ENCODE measurements around the gene NEK8. TPM values are rescaled to one million over a fixed set of nuclear protein-coding genes. Genes with fewer than 3 reads are reported as not detected.
A peak's percentile ranks its signal among the peaks of the same experiment; 100 is the strongest.
"Not testable (repeated sequence)": the region's sequence is repeated elsewhere in the genome, so short reads cannot be mapped to it uniquely, and the experiment has no call there.

NEK8 gene
- total RNA-seq, 1 experiment from 2014 or later, result 3.4 TPM

DNA sequence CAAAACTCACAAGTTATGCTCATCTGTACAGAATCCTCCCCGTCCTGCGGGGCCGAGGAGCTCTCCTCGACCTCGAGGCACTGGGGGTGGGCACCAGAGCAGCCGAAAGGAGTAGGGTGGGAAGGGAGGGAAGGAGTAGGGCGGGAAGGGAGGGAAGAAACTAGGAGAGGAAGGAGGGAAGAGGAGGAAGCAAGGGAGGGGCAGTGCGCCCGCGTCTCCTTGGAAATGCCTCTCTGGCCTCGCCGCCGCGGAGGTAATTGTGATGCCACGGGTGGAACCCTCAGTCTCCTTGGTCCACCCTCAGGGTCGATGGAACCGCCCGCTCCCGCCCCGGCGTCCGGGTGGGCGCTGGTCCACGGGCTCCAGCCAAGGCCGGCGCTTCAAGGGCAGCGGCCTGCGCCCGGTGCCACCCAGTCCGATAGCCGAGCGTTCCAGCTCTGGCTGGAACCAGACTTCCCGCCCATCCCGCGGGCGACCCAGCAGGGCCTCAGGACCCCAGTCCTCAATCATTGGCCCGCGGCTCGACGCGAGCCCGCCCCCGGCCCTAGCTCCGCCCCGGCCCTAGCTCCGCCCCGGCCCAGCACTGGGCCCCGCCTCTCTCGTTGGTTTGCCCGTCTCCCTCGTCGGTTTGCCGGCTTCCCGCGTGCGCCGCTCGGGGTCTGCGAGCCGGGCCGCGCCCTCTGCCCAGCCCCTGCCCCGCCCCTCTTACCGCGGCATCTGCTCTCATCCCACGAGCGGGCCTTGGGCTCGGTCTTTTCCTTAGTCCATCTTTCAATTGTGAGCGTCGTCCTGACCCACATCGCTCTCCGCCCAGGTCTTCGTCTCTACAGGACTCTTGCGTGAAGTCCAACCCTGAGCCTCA, 17.5 kb upstream of the NEK8 start:
- DNase-seq (ENCODE audit: low read depth), result peak; percentile 89

DNA sequence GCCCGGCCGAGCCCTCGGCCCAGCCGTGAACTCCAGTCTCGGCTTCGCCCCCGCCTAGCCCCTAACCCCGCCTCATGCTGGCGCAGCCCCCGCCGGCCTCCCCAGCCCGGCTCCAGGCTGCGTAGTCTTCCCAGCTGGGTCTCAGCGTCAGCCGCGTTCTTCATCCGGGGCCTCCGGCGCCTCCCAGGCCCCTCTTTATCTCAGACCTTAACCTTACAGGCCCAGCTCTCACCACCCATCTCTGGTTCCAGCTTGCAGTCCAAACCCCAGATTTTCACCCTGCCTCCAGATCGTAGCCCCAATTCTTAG, 16.9 kb upstream of the NEK8 start, which contains the start of gene PROCA1:
Gene PROCA1 (minus strand): TSS at position 166 of the 309 bp plus-strand sequence. CDS start 228 bp downstream, outside the sequence.
- no peak for DNase-seq (ENCODE audit: low read depth)

DNA sequence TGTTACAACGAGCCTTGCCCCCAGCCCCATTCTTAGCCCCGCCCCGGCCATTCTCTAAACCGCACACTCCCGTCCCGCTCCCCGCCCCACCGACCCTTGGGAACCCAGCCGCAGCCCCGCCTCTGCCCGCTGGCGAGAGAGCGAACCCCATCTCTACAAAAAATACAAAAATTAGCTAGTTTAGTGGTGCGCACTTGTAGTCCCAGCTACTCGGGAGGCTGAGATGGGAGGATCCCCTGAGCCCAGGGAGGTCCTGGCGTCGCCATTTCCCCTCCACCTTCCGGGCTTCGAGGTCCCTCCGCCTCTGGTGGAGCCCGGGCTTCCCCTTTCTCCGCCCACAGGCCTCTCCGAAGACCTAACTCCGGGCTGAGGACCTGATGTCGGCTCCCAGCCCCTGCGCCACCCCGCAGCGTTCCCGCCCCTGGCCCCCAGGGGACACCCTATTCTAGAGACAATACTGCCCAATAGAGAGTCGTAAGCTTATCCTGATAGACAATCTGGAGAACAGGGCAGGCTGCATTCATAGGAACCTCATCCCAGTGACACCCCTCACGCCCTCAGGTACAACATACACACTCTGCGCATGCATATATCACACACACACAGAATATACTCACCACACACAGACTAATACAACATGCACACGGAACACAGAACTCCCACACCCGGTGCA, 16.4 kb upstream of the NEK8 start:
- DNase-seq (ENCODE audit: low read depth), result no peak

DNA sequence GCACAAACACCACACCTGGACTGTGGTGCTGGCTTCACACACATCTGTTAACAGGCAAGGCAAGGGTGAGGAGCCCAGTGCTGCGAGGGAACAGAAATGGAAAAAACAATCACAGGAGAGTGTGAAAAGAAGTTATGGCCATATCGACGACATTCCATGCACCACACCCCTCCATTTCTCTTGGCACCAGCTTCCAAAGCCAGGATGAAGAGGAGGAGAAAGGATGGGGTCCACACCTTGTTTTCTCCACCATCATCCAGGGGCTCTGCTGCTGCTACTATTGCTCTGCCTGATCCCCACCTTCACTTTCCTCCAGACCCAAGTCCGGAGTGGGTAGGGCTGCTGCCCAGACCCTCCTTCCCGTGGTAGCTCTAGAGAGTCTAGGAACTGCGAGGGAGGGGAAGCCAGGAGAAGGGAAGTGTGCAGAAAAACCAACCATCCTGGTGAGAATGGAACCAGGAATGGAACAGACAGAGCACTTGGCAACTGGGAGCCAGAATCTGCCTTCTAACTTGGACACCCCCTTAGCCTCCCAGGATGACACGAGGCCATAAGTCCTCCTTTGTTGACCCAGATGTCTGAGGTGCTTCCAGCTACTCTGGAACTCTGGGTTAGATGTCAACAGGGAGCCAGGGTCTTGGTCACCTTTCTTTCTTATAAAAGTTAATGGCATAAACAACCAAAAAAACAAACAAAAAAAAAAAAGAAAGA, 15.7 kb upstream of the NEK8 start:
- DNase-seq (ENCODE audit: low read depth), result no peak

DNA sequence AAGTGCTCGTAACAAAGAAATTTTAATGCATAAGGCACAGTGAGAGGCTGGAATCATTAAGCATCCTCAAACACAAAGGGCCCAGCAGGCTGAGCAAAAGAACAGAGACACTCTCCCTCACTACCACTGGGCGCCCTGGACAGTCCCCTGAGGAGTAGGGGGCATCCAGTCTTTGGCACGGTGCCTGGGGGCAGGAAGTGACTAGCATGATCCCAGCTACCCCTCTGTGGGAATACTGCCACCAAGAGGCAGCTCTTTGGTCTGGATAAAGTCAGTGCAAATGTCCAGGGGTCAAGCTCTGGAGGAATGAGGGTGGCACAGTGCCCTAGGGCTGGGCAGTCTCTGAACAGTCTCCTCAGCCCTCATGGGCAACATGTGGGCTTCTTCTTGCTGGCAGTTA, 14.3 kb upstream of the NEK8 start:
- DNase-seq (ENCODE audit: low read depth), result no peak

DNA sequence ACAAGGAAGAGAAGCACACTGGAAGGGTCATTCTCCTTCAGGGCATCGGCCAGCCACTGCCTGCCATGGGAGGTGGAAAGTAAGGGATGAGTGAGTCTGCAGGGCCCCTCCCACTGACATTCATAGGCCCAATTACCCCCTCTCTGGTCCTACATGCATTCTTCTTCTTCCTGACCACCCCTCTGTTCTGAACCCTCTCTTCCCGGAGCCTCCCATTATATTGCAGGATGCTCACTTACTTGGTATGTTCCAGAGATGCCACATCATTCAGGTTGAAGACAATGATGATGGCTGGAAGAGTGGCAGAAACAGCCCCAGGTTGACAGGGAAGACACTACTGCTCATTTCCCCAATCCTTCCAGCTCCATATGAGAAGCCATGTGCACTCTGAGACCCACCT, 13.4 kb upstream of the NEK8 start:
- DNase-seq (ENCODE audit: low read depth), result no peak

DNA sequence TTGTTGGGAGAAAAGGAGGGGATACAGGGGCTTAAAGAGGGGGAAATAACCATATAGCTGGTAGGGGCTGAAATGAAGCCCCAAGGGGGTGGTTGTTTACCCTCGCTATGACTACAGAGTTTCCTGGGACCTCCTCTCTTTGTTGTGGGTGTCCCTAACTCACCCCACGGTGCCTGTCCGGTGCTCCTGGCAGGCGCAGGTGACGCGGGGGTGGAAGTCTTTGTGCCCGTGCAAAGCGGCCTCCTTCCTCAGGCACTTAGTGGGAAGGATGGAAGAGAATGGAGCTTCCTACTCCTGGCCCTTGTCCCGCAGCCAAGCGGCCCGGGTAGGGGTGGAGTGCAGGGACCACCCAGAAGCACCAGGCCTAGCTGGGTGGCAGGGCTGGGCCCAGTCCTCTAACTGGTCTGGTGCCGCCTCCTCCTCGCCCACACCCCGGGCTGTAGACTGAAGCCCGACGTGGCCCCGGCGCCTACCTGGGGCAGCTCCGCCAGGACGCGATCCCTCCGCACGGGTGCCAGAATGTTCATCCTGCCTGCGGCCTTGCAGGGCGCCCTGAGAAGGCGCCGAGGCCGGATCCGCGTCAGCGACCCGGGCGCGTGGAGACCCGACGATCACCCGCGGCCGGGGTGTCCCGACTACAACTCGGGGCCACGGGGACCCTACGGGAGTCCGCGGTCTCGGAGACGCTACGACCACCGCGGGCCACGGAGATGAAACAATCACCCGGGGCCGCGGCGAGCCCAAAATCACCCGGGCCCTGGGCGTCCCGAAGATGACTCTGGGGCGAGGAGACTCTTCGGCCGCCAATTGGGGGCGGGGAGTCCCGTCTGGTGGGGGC, 11.6 kb upstream of the NEK8 start:
- DNase-seq (ENCODE audit: low read depth), result no peak

DNA sequence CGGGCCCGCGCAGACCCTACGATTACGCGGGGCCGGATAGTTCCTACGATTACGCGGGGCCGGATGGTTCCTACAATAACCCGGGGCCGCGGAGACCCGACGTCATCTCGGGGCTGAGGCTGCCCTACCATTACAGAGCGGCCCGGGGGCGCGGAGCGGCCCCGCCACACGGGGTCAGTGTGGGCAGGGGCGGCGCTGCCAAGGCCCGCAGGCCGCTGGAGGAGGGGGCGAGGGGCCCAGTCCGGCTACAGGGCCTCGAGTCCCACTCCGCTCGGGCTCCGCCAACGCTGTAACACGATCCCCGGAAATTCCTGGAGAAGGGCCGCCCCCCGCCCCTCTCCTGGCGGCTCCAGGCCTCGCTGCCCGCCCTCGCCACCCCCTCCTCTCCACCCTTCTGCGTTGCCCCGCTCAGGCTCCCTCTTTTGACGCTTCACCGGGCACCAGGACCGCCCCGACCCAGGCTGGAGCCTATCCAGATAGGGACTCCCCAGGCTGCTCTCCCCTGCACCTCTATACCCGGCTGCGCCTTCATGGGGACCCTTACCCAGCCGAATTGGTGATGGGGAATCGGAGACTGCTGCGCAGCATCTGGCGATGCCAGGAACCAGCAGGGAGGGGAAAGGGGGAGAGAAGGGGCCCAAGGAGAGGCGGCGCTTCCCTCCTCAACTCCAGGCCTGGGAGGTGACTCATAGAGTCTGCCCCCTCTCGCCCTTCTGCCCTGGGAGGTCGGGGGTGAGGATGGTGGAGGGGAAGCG, 10.8 kb upstream of the NEK8 start, which contains the start of gene RAB34:
Gene RAB34 (minus strand): TSS at position 291 of the 755 bp plus-strand sequence. CDS start 602 bp downstream, outside the sequence.
- DNase-seq (ENCODE audit: low read depth), result peak; percentile 81

DNA sequence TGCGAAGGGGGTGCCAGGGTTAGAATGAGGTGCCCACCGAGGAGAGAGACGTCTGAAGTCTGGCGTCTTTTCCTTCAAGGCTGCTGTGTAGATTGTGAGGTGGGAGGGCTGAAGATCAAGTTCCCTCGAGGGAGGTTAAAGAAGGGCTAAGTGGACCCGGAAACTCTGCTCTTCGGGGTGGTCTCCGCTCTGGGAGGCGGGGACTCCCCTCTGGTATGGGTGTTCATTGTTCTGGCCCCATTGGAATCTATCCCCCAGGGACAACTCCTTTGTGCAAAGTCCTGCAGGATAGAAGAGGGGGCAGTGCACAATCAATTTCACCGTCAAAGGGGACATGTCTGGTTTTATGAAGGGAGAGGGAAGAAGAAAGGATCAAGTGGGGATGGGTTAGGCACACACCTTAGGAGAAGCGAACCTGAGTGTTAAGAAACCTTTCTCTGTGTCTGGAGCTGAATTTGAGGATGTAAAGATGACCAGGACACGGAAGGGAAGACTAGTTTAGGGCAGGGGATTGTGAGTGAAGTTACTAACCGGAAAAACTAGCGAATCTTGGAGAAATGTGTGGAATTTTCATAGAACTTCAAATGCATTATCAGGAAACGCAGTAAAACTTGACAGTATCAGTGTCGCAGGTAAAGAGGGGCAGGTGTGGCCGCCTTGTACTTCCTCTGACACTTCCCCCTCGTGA, 10.1 kb upstream of the NEK8 start:
- no peak for DNase-seq (ENCODE audit: low read depth)

DNA sequence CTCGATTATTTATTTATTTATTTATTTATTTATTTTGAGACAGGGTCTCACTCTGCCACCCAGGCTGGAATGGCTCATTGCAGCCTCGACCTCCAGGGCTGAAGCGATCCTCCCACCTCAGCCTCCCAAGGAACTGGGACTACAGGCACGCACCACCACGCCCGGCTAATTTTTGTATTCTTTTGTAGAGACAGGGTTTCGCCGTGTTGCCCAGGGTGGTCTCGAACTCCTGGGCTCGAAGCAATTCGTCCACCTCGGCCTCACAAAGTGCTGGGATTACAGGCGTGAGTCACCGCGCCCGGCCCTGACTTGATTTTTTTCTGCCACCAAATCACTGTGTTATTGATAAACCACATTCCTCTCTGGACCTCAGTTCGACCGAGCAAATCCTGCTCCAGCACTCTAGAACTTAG, 9.6 kb upstream of the NEK8 start:
- no peak for DNase-seq (ENCODE audit: low read depth)

DNA sequence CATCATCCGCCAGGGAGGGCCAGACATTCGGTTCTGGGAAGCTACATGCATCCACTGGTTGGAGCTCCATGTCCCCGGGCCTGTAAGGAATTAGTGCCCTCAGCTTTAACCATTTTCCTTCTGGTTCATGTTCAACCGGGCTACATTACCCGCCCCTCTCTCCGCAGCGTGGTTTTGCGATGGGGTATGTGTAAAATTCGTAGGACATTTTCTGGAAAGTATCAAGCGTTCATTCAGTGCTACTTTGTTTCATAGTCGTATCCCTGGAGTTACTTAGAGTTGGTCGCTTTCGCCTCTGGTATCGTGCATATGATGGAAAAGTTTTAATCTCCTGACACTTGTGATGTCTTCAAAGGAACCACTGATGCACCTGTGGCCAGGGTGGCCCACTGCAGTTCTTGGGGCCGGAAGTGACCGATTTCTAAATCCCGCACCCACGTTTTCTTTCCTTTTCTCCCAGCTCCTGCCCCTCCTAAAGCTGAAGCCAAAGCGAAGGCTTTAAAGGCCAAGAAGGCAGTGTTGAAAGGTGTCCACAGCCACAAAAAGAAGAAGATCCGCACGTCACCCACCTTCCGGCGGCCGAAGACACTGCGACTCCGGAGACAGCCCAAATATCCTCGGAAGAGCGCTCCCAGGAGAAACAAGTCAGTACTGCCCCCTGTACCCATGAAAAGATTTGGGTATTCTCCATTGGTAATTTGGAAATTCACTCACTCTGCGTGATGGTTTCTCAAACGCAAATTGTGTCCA, 8.2 kb upstream of the NEK8 start:
- no peak for DNase-seq (ENCODE audit: low read depth)

DNA sequence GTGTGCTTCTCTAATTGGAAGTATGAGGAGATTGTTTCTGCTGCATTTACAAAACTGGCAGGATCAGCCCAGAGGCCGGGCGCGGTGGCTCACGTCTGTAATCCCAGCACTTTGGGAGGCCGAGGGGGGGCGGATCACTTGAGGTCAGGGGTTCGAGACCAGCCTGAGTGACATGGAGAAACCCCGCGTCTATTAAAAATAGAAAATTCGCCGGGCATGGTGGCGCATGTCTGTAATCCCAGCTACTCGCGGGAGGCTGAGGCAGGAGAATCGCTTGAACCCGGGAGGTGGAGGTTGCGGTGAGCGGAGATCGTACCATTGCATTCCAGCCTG, 7.6 kb upstream of the NEK8 start:
- DNase-seq (ENCODE audit: low read depth), result not testable (repeated sequence)

DNA sequence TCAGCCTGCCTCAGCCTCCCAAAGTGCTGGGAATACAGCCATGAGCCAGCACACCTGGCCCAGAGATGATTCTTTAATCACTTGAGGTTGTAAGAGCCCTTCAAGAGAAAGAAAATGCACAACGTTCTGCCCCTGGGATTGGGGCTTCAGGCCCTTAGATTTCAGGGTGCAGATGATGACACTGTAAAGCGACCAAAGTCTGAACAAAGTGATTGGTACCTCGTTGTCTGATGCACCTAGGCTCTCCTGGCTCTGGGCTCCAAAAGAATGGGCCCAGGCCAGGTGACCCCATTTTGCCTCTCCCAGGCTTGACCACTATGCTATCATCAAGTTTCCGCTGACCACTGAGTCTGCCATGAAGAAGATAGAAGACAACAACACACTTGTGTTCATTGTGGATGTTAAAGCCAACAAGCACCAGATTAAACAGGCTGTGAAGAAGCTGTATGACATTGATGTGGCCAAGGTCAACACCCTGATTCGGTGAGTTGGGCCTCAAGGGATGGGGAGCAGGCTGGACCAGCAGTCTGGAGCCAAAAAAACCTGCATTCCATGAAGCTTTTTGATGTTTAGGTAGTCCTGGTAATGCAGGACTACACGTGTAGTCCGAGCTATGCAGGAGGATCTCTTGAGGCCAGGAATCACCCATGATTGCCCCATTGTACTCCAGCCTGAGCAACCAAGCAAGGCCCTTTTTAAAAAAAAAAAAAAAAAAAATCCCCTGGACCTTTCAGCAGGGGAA, 6.0 kb upstream of the NEK8 start:
- DNase-seq (ENCODE audit: low read depth), result no peak

DNA sequence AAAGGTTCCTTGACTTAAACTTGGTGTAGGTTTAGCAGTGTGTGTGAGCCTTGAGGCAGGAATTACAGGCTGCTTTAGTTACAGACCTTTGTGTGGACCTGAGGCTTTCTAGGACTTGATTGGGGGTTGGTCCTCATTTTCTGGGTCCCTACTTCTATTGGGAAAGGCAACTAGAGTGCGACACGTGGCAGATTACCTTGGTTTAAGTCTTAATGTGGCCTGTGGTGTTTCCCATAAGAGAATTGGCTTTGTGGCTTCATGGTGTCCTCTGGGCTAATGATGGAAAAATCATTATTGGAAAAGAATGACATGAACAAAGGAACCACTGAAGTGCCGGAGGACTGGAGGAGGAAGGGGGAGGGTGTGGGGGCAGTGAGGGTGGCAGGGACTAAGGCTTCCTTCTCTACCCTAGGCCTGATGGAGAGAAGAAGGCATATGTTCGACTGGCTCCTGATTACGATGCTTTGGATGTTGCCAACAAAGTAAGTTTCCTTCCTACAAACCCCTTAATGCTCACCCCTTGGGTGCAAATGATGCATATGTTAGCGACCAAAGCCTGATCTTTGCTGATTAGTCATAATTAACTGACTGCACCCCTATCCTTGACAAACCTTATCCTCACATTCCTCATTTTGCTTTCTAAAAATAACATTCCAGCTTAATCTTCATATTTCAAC, 5.3 kb upstream of the NEK8 start:
- DNase-seq (ENCODE audit: low read depth), result no peak

DNA sequence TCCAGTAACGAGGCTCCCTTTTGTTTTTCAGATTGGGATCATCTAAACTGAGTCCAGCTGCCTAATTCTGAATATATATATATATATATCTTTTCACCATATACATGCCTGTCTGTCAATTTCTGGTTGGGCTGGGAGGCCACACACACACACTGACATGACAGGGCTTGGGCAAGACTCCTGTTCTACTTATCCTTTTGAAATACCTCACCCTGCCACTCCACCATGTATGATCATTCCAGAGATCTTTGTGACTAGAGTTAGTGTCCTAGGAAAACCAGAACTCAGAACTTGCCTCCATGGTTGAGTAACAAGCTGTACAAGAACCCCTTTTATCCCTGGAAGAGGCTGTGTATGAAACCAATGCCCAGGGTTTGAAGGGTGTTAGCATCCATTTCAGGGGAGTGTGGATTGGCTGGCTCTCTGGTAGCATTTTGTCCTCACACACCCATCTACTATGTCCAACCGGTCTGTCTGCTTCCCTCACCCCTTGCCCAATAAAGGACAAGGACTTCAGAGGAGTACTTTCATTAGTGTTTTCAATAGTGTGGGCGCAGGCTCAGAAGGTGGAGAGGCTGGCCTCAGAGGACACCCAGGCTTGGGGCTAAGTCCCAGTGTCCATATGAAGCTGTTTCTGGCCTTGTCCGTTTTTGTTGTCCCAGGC, 4.6 kb upstream of the NEK8 start:
- not testable (repeated sequence) for DNase-seq (ENCODE audit: low read depth)

DNA sequence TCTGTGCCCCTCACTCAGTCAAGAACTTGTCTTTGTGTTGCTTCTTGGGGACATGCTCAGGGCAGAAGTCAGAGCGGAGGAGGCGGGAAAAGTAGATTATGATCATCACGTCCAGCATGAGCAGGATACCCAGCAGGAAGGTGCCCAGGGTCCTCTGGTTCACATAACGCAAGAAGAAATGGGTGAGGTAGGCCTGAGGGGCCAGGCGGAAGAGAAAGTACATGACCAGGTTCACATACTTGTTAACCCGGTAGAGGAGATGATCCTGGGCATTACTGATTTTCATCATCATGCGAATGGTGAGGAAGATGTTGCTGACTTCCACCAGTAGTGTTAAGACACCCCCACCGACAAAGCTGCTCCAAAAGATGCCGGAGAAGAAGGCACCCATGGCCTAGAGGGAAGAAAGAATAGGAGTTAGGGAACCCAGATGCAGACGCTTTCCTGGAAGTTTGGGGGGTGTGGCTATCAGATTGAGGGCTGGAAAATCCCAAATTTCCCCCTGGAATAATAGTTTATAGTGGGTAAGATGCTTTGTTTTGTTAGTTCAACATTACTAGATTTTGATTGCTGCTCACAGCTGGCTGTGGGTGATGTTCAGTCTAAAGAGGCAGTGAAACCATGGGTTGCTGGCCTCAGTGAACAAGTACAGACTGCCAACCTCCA, 4.0 kb upstream of the NEK8 start:
- no peak for DNase-seq (ENCODE audit: low read depth)

DNA sequence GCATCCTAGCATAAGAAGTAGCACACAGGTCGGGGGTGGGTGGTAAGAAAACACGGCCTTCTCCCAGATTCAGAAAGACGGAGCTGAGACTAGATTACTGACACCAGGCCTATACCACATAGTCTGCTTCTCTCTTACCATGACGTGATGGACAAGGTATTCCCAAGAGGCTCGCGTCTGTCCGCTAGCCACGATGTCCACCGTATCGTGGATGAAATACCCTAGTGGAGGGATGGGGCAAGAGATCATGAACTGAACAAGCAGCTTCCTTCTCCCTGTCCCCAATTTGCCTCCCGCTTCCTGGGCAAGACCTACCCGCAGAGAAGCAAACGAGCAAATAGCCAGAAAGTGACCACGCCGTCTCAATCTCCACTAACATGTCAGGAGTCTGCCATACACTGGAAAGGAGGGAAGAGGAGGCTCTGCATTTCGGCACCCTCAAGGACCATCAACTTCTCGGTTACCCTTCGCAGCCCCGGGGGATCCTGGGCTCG, 3.4 kb upstream of the NEK8 start:
- peak; percentile 59 for DNase-seq (ENCODE audit: low read depth)

All from LHCN-M2 (cell line).